ENCODE measurements around the gene FARS2.

FARS2 gene

DNA sequence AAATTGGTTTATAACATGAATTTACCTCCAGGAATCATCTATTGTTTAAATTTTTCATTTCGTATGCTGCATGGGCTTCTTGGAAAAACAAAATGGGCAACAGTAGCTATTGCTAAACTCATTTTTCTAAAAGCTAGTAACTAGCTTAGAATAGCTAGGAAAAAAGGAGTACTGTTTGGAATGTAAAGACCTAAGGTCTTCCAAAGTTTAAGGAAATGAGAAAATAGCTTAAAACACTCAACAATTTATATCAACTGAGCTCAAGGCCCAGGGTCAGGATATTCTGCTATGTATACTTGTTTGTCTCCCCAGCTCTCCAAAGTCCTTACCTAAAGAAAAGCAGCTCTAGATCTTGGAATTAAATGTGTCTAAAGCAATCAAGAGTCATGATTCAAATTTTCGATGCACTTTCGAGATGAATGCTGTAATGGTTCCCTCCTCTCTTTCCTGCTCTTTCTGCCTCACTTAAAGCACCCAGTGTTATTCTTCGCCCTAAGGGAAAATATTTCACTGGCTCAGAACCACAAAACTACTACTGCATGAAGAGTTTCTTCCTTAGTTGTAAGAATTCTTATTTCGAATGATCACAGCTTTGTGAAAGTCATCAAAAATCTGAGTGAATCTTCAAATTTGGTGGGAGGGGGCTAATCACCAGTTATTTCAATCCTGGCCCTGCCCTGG is 42.2 kb upstream of the FARS2 start:
- no peak for TF ChIP-seq CTCF (IDR thresholded peaks at IDR 0.05)
- no peak overlapping the region for H3K27ac ChIP-seq
- DNase-seq (ENCODE audit: low spot score), result no peak

GRCh38 chr6:5220443-5220842 is 40.9 kb upstream of the FARS2 start:
- no peak overlapping the region for H3K27ac ChIP-seq
- no peak overlapping the region for H3K4me3 ChIP-seq
- no peak for DNase-seq (ENCODE audit: low spot score)
- TF ChIP-seq CTCF (IDR thresholded peaks at IDR 0.05), result no peak

More for the DNA sequence above, 42.2 kb upstream of the FARS2 start:
- no peak overlapping the region for H3K4me3 ChIP-seq

DNA sequence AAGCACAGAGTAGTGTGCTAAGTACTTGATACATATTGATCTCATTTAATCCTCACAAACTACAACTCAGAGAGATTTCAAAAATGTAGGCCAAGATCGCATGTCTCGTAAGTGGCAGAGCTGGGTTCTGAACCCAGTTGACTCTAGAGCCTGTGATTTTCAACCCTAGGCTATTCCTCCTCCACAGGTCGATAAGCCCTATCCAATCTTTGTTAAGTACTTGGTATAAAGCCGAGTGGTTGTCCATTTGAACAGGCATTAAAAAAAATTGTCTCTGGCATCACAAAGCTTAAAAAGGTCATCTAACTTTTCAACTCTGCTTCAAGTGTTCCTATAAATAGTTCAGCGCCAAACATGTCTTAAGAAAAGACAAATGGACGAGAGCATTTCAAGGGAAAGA is 38.0 kb upstream of the FARS2 start:
- no peak for TF ChIP-seq CTCF (IDR thresholded peaks at IDR 0.05)
- Histone ChIP-seq H3K27ac (no peak overlapping the region), H3K4me3 (no peak overlapping the region)
- no peak for DNase-seq (ENCODE audit: low spot score)

GRCh38 chr6:5229356-5229755 is 32.0 kb upstream of the FARS2 start:
- no peak overlapping the region for H3K4me3 ChIP-seq
- H3K27ac ChIP-seq, result no peak overlapping the region
- no peak for TF ChIP-seq CTCF (IDR thresholded peaks at IDR 0.05)
- DNase-seq (ENCODE audit: low spot score), result no peak

DNA sequence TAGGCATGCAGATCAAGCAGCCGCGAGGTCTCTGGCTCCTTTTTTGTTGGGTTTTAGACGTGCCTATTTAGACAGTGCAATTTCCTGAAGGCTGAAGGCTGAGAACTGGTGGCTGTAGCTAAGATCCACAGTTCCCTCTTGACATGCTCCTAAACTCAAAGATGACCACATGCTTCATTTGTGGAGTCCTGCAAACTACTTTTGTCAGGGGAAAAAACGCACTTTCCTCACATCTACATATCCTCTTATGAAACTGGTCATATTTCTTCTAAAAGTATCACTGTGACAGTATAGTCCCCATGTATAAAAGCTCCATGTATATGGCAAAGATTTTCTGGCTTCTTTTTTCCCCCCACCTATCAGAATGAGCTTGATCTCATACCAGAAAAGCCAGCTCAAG is 31.2 kb upstream of the FARS2 start:
- Histone ChIP-seq H3K27ac (no peak overlapping the region), H3K4me3 (no peak overlapping the region)
- DNase-seq (ENCODE audit: low spot score), result no peak
- no peak for TF ChIP-seq CTCF (IDR thresholded peaks at IDR 0.05)

DNA sequence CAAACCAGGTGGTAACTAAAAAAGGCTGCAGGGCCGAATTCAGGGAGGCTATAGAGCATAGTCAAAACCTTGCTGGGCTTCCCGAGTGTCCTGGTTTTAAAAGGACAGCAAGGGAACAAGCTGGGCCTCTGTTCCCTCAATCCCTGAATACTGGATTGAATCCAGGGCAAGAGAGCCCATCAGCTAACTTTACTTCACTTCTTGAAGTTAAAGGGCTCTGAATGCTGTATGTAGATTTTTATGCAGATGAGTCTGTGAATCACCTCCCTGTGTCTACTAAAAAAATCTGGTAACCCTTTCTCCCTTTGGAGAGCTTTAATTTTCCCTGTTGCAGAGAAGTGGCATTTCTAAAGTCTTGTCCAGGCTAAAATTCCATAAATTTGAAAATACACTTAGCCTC is 30.0 kb upstream of the FARS2 start:
- H3K4me3 ChIP-seq, result no peak overlapping the region
- DNase-seq (ENCODE audit: low spot score), result no peak
- TF ChIP-seq CTCF (IDR thresholded peaks at IDR 0.05), result no peak
- H3K27ac ChIP-seq, result no peak overlapping the region

DNA sequence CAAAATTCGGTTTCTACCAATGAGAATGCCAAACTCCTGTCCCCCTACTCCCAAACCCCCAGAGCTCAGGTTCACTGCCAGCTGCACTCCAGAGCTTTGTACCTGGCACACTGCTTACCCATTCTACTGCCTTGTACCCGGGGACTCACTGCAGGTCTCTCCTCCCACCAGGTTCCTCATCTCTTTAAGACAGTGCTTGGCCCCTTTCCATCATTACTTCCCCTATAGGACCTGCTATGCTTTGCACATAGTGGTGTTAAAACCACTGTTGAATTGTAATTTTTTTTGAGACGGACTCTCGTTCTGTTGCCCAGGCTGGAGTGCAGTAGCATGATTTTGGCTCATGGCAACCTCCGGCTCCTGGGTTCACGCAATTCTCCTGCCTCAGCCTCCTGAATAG is 26.4 kb upstream of the FARS2 start:
- no peak for DNase-seq (ENCODE audit: low spot score)
- no peak for TF ChIP-seq CTCF (IDR thresholded peaks at IDR 0.05)
- Histone ChIP-seq H3K27ac (no peak overlapping the region), H3K4me3 (no peak overlapping the region)

Data from coronary artery (tissue), 2 donors.